Left kidney (tissue), 2 donors: ENCODE data around the gene TNRC6B. TPM values are rescaled to one million over a fixed set of nuclear protein-coding genes. Genes with fewer than 3 reads are reported as not detected.

Experiments
- DNase-seq: peaks from one replicate; pipeline ENCODE4 v3.0.0-alpha.2; 2013
- polyA plus RNA-seq: library from polyadenylated mRNA; unstranded; fragments of 120-200 nt; gene quantifications from one replicate; pipeline ENCODE4 v1.2.1, GENCODE V29; 2013; ENCODE audit not compliant: insufficient read length

Gene TNRC6B
- polyA plus RNA-seq, 1 donor: 19.3 TPM

DNA sequence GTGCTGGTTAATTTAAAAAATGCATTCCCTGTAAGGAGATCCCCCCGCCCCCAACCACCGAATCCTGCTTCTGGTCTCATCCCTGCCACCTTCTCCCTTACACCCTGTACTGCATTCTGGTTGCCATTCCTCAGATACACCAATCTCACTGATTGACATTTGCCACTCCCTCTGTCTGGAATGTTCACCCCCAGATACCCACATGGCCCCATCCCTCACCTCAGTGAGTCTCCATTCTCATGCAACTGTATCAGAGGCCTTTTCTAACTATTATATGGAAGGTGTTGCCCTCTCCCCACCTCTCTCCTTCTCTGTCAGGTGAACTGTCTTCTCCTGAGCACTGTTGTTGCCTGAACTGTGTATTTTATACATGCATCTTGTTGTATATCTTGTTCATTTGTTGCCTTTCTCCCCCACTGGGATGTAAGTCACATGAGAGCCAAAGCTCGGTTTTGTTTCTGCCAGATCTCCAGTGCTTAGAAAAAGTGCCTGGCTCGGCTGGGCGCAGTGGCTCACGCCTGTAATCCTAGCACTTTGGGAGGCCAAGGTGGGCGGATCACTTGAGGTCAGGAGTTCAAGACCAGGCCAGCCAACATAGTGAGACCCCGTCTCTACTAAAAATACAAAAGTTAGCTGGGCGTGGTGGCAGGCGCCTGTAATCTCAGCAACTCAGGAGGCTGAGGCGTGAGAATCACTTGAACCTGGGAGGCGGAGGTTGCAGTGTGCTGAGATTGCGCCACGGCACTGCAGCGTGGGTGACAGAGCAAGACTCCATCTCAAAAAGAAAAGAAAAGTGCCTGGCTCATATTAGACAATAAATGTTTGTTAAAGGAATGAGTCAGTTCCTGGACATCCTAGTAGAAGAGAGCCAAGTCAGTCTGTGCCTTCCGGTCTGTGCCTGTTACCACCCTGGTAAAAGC is 61.0 kb downstream of the TNRC6B start:
- DNase-seq: no peak

DNA sequence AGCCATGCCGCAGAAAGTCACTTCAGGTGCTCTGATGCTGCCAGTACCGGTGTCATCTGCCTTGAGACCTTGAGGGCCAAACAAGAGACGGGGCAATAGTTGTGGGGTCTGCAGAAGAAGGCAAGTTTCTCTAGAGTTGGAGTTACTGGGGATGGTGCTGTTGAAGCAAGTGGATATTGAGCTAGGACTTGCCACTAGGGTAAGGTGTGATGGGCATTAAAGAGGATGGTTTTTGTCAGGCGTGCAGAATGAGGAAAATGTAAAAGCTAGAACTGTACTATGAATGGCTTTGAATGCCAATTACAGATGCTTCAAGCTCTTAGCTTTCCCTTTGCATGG is 61.6 kb downstream of the TNRC6B start:
- DNase-seq: no peak

DNA sequence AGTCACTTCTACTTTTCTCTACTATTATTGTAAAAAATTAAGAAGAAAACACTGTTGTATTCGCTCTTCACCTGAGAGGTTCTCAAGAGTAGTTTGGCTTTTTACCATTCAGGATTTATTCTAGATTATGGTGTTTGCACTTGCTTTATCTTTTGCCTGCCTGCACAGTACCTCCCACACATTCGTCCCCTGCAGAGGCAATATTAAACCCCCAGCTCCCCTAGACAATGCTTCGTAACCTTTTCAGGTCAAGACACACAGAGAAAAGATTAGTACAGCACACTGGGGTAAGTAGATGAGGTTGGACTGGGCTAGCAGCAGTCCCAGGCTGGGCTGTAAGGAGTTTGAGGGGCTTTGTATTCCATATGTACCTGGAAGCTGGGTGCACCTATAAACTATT is 62.4 kb downstream of the TNRC6B start:
- DNase-seq: no peak

GRCh38 chr22:40240686-40241085 is 63.0 kb downstream of the TNRC6B start:
- no peak for DNase-seq

- no peak for DNase-seq
Observed at GRCh38 chr22:40241200-40241763, 63.6 kb downstream of the TNRC6B start.

- DNase-seq: no peak
Observed at GRCh38 chr22:40243891-40244290, 66.2 kb downstream of the TNRC6B start.

- DNase-seq: no peak
Observed at GRCh38 chr22:40244586-40244985, 66.9 kb downstream of the TNRC6B start.

GRCh38 chr22:40247976-40248375 is 70.3 kb downstream of the TNRC6B start:
- no peak for DNase-seq

DNA sequence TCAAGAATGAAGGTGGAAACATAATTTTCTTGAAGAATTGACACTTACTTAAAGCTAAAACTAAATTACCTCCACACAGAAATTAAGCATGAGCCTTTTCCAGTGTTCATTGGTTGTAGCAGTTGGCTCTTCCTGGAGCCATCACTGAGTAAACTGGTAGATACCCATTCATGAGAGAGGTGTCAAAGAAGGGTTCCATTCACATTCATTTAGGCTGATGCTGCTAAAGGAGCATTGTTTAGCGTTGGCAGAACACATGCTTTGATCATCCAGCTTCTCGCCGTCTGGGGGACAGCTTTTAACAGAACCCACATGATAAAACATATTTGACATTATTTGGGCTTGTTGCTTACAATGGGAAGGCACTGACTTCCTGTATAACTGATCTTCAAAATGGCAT is 71.6 kb downstream of the TNRC6B start:
- DNase-seq: no peak

DNA sequence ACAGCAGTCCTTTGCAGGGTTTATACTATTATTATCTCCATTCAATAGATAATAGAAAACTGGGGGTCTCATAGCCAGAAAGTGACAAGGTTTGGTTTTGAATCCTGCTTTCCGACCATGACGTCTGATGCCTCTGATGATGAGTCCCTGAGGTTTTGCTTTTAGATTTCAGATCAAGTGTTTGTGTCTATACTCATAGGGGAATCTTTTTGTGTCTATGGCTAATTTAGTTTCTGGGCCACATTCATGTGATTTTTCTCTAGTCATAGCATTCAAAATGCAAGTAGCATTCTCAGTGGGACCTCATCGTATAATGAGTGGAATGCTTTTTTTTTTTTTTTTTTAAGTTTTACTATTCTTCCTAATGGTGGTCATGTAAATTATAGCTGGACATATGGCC is 72.9 kb downstream of the TNRC6B start:
- no peak for DNase-seq

DNA sequence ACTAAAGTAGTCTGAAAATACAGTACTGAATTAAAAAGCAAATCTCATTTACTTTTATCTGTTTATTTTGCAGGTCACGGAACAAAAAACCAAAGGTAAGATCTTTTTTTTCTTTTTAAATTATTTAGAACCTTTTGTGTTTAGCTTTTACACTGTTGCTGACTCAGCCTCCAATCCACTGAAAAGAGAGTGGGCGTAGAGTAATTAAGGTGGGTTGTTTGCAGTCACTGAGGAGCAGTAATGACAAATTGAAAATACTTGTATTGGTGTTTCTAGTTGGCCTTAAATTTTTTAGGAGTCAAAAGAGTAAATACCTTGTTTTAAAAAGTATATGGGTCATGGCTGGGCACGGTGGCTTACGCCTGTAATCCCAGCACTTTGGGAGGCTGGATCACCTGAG is 73.4 kb downstream of the TNRC6B start:
- DNase-seq: no peak

GRCh38 chr22:40252146-40252545 is 74.4 kb downstream of the TNRC6B start:
- no peak for DNase-seq

DNA sequence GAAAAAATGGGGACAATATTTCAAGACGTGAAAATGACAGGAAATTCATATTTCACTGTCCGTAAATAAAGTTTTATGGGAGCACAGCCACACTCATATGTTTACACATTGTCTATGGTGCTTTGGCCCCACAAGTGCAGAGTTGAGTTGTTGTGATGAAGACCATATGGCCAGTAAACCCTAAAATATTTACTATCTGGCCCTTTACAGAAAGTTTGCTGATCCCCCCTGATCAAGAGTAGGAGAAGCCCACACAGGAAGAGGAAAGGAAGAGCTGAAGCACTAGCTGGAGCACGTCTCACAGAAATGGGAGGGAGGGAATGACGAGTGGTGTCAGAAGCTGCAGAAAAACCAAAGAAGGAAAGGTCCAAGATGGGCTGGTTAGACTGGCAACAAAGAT is 78.8 kb downstream of the TNRC6B start:
- peak; percentile 40 for DNase-seq

DNA sequence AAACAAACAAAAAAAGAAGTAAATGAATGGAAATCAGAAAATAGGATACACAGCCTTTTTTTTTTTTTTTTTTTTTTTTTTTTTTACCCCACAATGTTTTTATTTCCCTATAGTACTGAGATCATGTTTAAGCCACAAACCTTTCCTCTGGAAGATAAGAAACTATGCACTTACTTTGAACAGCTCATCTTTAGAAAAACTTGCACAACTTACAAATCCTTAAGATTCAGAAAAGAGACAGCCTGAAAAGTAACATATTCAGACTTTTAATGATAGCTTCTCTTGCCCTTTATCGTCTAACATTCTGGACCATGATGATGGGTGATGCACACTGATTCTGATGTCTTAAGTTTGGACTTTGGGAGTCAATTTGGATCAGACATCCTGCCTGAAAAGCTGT is 80.3 kb downstream of the TNRC6B start:
- DNase-seq: no peak

DNA sequence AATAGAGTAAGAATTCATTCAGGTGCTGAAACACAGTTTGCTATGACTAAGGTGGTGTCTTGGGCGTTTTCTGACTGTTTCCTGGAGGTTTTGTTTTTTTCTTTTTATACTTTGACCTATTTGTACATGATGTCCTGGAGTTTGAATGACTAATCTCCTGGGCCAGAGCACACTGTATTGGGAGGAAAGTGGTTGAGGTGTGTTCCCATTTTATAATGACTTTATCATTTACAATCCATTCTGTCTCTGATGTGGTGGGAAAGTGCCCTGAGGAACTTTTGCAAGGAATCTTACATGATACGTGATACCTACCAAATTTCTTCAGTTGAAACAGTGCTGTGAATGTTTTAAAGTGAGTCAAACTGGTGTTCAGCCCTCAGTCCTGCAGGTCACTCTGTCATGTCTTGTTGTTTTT is 80.8 kb downstream of the TNRC6B start:
- no peak for DNase-seq

GRCh38 chr22:40261783-40262182 is 84.1 kb downstream of the TNRC6B start:
- no peak for DNase-seq

DNA sequence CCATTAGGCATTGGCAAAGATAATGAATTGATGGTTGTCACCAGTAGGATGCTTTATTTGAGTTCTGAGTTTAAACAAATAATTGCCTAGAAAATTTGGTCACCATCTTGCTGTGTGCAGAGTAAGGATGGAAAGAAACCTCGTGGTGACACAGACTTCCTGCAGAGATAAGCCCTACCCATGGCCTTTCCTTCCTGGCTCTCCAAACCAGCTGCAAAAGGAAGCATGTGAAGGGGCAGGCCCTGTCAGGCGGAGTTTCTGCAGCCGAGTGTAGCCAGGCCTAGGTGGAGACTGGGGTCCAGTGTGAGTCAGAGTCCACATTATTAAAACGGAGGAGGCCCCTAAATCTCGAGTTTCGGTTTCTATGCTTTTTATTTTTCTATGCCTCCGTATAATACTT is 85.5 kb downstream of the TNRC6B start:
- DNase-seq: no peak

DNA sequence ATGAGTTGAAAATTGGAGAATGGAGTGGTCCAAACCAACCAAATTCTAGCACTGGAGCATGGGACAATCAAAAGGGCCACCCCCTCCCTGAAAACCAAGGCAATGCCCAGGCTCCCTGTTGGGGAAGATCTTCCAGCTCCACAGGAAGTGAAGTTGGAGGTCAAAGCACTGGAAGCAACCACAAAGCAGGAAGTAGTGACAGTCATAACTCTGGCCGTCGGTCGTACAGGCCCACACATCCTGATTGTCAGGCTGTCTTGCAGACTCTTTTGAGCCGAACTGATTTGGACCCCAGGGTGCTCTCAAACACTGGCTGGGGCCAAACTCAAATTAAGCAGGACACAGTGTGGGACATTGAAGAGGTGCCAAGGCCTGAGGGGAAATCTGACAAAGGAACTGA is 88.1 kb downstream of the TNRC6B start:
- no peak for DNase-seq

DNA sequence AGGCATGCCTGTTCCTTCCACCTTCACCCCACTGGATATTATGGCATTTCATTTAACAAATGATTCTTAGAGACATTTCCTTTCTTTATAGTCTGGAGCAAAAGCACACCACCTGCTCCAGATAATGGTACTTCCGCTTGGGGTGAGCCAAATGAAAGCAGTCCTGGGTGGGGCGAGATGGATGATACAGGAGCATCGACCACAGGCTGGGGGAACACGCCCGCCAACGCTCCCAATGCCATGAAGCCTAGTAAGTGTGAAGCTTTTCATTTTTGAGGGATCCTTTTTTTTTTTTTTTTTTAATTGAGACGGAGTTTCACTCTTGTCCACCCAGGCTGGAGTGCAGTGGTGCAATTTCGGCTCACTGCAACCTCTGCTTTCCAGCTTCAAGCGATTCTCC is 92.3 kb downstream of the TNRC6B start:
- DNase-seq: no peak

DNA sequence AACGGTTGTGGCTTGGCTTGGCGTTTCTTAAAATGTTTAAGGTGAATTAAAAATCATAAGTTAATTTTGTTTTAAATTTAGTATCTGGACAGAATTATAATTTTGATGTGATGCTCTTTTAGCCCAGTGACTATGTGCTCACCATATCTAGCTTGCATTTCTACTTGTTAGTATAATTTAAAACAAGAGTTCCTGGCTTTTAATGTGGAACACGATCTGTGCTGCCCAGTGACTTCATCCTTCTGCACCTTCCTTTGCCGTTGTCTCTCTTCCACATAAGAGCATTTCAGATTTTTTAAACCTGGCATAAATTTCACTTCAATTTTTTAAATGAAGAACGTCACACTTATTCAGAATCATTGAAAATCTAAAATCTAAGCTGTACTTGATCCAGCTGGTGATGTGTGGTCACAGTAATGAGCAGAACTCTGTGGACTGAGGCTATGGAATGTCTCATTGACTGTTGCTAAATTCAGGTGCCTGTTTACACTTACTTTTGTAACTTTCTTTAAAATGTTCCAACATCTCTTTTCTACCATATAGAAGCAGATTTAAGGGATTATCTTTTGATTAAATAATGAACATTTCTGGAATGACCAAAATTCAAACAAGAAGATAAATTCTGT is 93.1 kb downstream of the TNRC6B start:
- DNase-seq: no peak

DNA sequence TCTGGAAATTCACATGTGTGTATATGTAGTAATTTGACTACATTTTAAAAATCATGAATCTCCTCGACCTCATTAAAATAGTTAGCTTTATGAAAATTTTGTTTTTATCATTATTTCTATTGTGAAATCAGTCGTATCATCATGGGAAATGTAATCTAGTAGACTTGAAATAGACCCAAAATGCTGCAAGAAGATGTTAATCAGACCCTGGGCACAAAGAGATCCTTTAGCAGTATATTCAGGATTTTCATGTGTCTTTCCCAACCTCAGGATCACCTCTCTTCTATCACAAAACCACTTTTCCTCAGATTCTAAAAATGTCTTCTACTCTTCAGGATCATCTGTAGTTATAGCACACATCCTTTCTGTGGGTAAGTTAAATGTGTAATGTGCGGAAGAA is 93.7 kb downstream of the TNRC6B start:
- DNase-seq: no peak

GRCh38 chr22:40273319-40273718 is 95.6 kb downstream of the TNRC6B start:
- no peak for DNase-seq

DNA sequence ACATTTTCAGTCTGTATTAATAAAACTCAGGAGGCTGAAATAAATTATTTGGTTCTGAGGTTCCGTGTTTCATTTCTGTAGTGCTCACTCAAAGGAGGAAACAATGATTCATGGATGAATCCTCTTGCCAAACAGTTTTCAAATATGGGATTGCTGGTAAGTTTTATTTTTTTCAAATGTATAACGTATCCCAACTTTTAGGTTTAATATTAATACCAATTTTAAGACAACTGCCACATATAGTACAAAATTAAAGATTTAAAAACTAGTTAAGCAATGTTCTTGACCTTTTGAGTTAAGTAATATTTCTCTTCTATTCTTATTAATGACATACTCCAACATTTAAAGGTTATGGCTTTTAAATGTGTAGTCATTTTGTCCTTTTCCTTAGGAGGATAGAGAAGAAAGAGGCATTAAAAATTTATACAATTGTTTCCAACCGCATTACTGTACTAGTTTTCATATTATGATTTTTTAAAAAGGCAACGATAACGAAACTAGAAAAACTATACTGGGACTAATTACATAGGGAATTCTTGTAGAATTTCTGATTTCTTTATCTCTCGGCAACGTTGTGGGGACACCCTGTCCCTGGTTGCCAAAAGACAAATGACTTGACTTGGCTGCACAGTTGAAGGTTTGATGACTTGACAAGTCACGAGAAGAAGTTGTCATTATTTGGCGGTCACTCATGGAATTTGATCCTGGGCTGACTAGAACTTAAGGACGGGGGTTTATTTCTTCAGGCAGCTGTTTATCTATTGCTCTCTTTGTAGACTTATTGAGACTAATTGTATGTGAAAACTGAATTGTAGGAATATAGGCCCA is 99.5 kb downstream of the TNRC6B start:
- no peak for DNase-seq
